WERI-Rb-1 (cell line): ENCODE measurements around the gene TCP11.

Experiments
- DNase-seq: peaks from one replicate; pipeline ENCODE4 v3.0.0-alpha.2; 2020
- H3K27ac ChIP-seq: fragments of 250-450 bp; sonication (Bioruptor Pico); 2 replicates; pipeline ENCODE4 v1.5.1; 2020; ENCODE audit warnings: mild to moderate bottlenecking, moderate library complexity
- H3K27me3 ChIP-seq: fragments of 250-450 bp; sonication (Bioruptor Pico); 2 replicates; pipeline ENCODE4 v1.5.1; 2021; ENCODE audit warnings: mild to moderate bottlenecking, low read depth, moderate library complexity; ENCODE audit not compliant: insufficient read depth, severe bottlenecking
- H3K36me3 ChIP-seq: fragments of 250-450 bp; sonication (Bioruptor Pico); 2 replicates; pipeline ENCODE4 v1.5.1; 2020; ENCODE audit warnings: mild to moderate bottlenecking, moderate library complexity
- H3K4me3 ChIP-seq: 2 replicates; pipeline ENCODE4 v1.5.1; 2011; ENCODE audit warnings: low read depth, mild to moderate bottlenecking, control low read depth, low read length
- H3K9me3 ChIP-seq: fragments of 250-450 bp; sonication (Bioruptor Pico); 2 replicates; pipeline ENCODE4 v1.5.1; 2021; ENCODE audit warnings: mild to moderate bottlenecking, moderate library complexity; ENCODE audit not compliant: severe bottlenecking
- CTCF ChIP-seq: IDR thresholded peaks from 2 replicates; pipeline ENCODE4 v1.5.1; 2011; ENCODE audit warnings: low read depth, mild to moderate bottlenecking, control low read depth, inconsistent platforms, low read length

The TCP11 gene

GRCh38 chr6:35073211-35073610 lies 67.9 kb downstream of the TCP11 start:
- Histone ChIP-seq H3K4me3 (no peak overlapping the region), H3K36me3 (peaks cover 8% of the 10 kb centered on the region), H3K9me3 (no peaks in the 10 kb centered on the region), H3K27ac (no peak overlapping the region), H3K27me3 (no peaks in the 10 kb centered on the region)
- DNase-seq = no peak
- no peak for TF ChIP-seq CTCF

- TF ChIP-seq CTCF = no peak
- no peaks in the 10 kb centered on the region for H3K27me3 ChIP-seq
- H3K4me3 ChIP-seq = no peak overlapping the region
- H3K36me3 ChIP-seq = 0 out of 2 replicates have a peak, but pooled peaks cover 7% of the 10 kb centered on the region
- DNase-seq = no peak
- H3K9me3 ChIP-seq = no peaks in the 10 kb centered on the region
- no peak overlapping the region for H3K27ac ChIP-seq
Measured at GRCh38 chr6:35072698-35073055, 68.5 kb downstream of the TCP11 start.

GRCh38 chr6:35072051-35072697 lies 69.0 kb downstream of the TCP11 start:
- H3K36me3 ChIP-seq = 0 out of 2 replicates have a peak, but pooled peaks cover 7% of the 10 kb centered on the region

GRCh38 chr6:35071347-35071994 lies 69.7 kb downstream of the TCP11 start:
- H3K36me3 ChIP-seq = 0 out of 2 replicates have a peak, but pooled peaks cover 7% of the 10 kb centered on the region
- no peak for DNase-seq
- no peak for TF ChIP-seq CTCF
- H3K27ac ChIP-seq = no peak overlapping the region
- H3K9me3 ChIP-seq = no peaks in the 10 kb centered on the region
- no peaks in the 10 kb centered on the region for H3K27me3 ChIP-seq
- no peak overlapping the region for H3K4me3 ChIP-seq

More at GRCh38 chr6:35072051-35072697, 69.0 kb downstream of the TCP11 start:
- Histone ChIP-seq H3K27ac (no peak overlapping the region), H3K27me3 (no peaks in the 10 kb centered on the region), H3K9me3 (no peaks in the 10 kb centered on the region), H3K4me3 (no peak overlapping the region)
- no peak for DNase-seq
- no peak for TF ChIP-seq CTCF

- H3K27me3 ChIP-seq = no peaks in the 10 kb centered on the region
- no peak for DNase-seq
- TF ChIP-seq CTCF = no peak
- no peak overlapping the region for H3K4me3 ChIP-seq
- H3K27ac ChIP-seq = no peak overlapping the region
- peaks cover 13% of the 10 kb centered on the region; the same call in 1 of the 2 replicates for H3K36me3 ChIP-seq
- no peaks in the 10 kb centered on the region for H3K9me3 ChIP-seq
Measured at GRCh38 chr6:35070111-35070510, 71.0 kb downstream of the TCP11 start.
